ENCODE measurements around the gene EMCN. TPM values are rescaled to one million over a fixed set of nuclear protein-coding genes. Genes with fewer than 3 reads are reported as not detected.

Gene EMCN
- total and polyA plus RNA-seq, 2 of the 8 experiments (the other 6 are each of a cell fraction or from before 2014, with no cell fraction given) = not detected

DNA sequence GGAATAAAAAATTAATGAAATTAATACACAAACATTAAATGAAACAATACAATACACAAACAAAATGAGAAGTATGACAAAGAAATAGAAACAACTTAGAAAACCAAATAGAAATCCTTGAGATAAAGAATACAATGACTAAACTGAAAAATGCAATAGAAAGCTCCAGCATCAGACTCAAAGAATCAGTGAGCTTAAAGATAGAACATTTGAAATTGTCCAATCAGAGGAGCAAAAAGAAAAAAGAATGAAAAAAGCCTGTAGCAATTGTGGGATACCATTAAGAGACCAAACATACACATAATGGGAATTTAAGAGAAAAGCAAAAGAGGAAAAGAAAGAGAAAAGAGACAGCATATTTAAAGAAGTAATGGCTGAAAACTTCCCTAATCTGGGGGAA is 25.7 kb downstream of the EMCN start (continued):
- no peak for TF ChIP-seq EZH2 (IDR thresholded peaks at IDR 0.05; ENCODE audit: low read depth, low read length, severe bottlenecking)

DNA sequence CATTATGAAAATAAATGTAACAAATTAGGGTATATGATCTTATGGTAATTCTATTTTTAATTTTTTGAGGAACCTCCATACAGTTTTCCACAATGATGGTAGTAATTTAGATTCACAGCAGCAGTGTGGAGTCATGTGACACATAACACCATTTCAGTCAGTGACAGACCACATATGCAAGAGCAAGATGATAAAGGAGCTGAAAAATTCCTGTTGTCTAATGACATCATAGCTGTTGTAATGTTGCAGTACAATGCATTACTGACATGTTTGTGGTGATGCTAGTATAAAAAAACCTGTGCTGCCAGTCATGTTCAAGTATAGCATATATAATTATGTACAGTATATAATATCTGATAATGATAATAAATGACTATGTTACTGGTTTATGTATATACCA is 28.5 kb downstream of the EMCN start:
- H3K23me2 ChIP-seq (ENCODE audit: low read depth, low read length) = no peaks in the 10 kb centered on the region
- H2BK20ac ChIP-seq (ENCODE audit: low read length) = no peak overlapping the region
- no peak for TF ChIP-seq RXRA (IDR thresholded peaks at IDR 0.05; ENCODE audit: insufficient read depth, low read depth, low read length)
- no peak for TF ChIP-seq ZNF274 (IDR thresholded peaks at IDR 0.05; ENCODE audit: borderline replicate concordance, extremely low read depth, low read length)
- TF ChIP-seq, protein P1, sequence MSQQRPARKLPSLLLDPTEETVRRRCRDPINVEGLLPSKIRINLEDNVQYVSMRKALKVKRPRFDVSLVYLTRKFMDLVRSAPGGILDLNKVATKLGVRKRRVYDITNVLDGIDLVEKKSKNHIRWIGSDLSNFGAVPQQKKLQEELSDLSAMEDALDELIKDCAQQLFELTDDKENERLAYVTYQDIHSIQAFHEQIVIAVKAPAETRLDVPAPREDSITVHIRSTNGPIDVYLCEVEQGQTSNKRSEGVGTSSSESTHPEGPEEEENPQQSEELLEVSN (IDR thresholded peaks at IDR 0.05) = no peak
- TF ChIP-seq JUND (IDR thresholded peaks at IDR 0.05; ENCODE audit: low read length) = no peak
- no peak for TF ChIP-seq EGR1 (IDR thresholded peaks at IDR 0.05; ENCODE audit: borderline replicate concordance, low read depth, low read length)
- no peak for TF ChIP-seq POLR2AphosphoS5 (IDR thresholded peaks at IDR 0.05; ENCODE audit: low read depth, low read length)
- no peak for TF ChIP-seq KDM5A (IDR thresholded peaks at IDR 0.05; ENCODE audit: low read length)
- TF ChIP-seq SIRT6 (IDR thresholded peaks at IDR 0.05; ENCODE audit: low read length) = no peak
- no peak for TF ChIP-seq RAD21 (IDR thresholded peaks at IDR 0.05 in 1 of 2, conservative IDR thresholded peaks at IDR 0.05 in 1 of 2; ENCODE audit: low read depth in 2 of 2, low read length in 2 of 2)
- no peak for TF ChIP-seq YY1 (IDR thresholded peaks at IDR 0.05; ENCODE audit: low read depth, low read length)
- TF ChIP-seq JUN (IDR thresholded peaks at IDR 0.05; ENCODE audit: low read depth, low read length) = no peak
- no peak for TF ChIP-seq CBX5 (IDR thresholded peaks at IDR 0.05; ENCODE audit: low read depth, low read length)
- H3K79me1 ChIP-seq (ENCODE audit: low read depth, low read length) = no peaks in the 10 kb centered on the region
- H3K18ac ChIP-seq (ENCODE audit: extremely low read depth, low read length) = no peak overlapping the region
- no peak overlapping the region for H4K8ac ChIP-seq (ENCODE audit: extremely low read depth, insufficient read depth, low read length)
- H3K36me3 ChIP-seq (ENCODE audit: control insufficient read depth in 2 of 4, insufficient read depth in 4 of 4, low read length in 3 of 4) = no peaks in the 10 kb centered on the region
- no peak overlapping the region for H3K4me2 ChIP-seq (ENCODE audit: insufficient read depth in 1 of 2, low read depth in 2 of 2, low read length in 2 of 2)
- H2AFZ ChIP-seq (ENCODE audit: low read length) = no peak overlapping the region
- ChIA-PET POLR2A (ENCODE audit: partially characterized antibody) (no interaction called here), CTCF (ENCODE audit: partially characterized antibody) (no interaction called here)
- no peak overlapping the region for H3K27ac ChIP-seq (ENCODE audit: low read depth, low read length)
- H3K56ac ChIP-seq (replicated peaks; ENCODE audit: insufficient read length, low read depth, low read length) = no peak overlapping the region
- DNase-seq (ENCODE audit: low read depth in 1 of 2, low spot score in 2 of 2) = no peak
- H3K14ac ChIP-seq (ENCODE audit: insufficient read length) = no peak overlapping the region
- no peak overlapping the region for H3K23ac ChIP-seq (ENCODE audit: insufficient read length)
- no peaks in the 10 kb centered on the region for H4K20me1 ChIP-seq (replicated peaks in 1 of 2; ENCODE audit: control insufficient read depth in 1 of 2, insufficient read depth in 2 of 2, low read length in 2 of 2)
- H2BK15ac ChIP-seq (ENCODE audit: low read length) = no peak overlapping the region
- no peak overlapping the region for H2BK120ac ChIP-seq (replicated peaks; ENCODE audit: low read depth, low read length)
- H3K27me3 ChIP-seq (replicated peaks in 1 of 4; ENCODE audit: control insufficient read depth in 3 of 4, extremely low read depth in 1 of 4, insufficient read depth in 3 of 4, low read length in 3 of 4) = no peaks in the 10 kb centered on the region
- no peaks in the 10 kb centered on the region for H3K4me1 ChIP-seq (replicated peaks in 1 of 4; ENCODE audit: control insufficient read depth in 3 of 4, insufficient read depth in 4 of 4, low read length in 3 of 4)
- no peak overlapping the region for H3K9ac ChIP-seq (replicated peaks in 1 of 4; ENCODE audit: extremely low read depth in 1 of 4, low read depth in 3 of 4, low read length in 3 of 4)
- H3K4me3 ChIP-seq (ENCODE audit: extremely low read depth in 1 of 4, insufficient read depth in 2 of 4, low read depth in 3 of 4, low read length in 4 of 4) = no peak overlapping the region
- no peak for FAIRE-seq
- no peak overlapping the region for H2BK5ac ChIP-seq (ENCODE audit: low read depth, low read length)
- H3K79me2 ChIP-seq (ENCODE audit: control insufficient read depth in 1 of 2, insufficient read depth in 2 of 2, low read length in 2 of 2) = no peaks in the 10 kb centered on the region
- no peak overlapping the region for H4K5ac ChIP-seq (ENCODE audit: insufficient read length, low read depth, low read length)
- H3K4ac ChIP-seq (replicated peaks; ENCODE audit: insufficient read length, low read depth, low read length) = no peak overlapping the region
- H2BK12ac ChIP-seq (ENCODE audit: low read depth, low read length) = no peak overlapping the region
- H4K91ac ChIP-seq (replicated peaks; ENCODE audit: insufficient read length, low read length) = no peak overlapping the region
- no peak overlapping the region for H2AK5ac ChIP-seq (ENCODE audit: low read depth, low read length)
- H3K9me3 ChIP-seq (ENCODE audit: insufficient read depth in 2 of 2, low read depth in 1 of 2, low read length in 1 of 2) = no peaks in the 10 kb centered on the region
